Measurements from ENCODE around the gene BCR.

- TF ChIP-seq CTCF (conservative IDR thresholded peaks at IDR 0.05 in 1 of 2, IDR thresholded peaks at IDR 0.05 in 1 of 2; ENCODE audit: low read depth in 1 of 2, low read length in 2 of 2) (peak; percentile 57 to 62), EZH2 (IDR thresholded peaks at IDR 0.05; ENCODE audit: low read length, missing control alignments) (no peak)
Measured at GRCh38 chr22:23315341-23315917, 135.1 kb downstream of the BCR start.
